ENCODE data around the gene COL15A1.
"Not testable (repeated sequence)": the region's sequence is repeated elsewhere in the genome, so short reads cannot be mapped to it uniquely, and the experiment has no call there.

The COL15A1 gene

DNA sequence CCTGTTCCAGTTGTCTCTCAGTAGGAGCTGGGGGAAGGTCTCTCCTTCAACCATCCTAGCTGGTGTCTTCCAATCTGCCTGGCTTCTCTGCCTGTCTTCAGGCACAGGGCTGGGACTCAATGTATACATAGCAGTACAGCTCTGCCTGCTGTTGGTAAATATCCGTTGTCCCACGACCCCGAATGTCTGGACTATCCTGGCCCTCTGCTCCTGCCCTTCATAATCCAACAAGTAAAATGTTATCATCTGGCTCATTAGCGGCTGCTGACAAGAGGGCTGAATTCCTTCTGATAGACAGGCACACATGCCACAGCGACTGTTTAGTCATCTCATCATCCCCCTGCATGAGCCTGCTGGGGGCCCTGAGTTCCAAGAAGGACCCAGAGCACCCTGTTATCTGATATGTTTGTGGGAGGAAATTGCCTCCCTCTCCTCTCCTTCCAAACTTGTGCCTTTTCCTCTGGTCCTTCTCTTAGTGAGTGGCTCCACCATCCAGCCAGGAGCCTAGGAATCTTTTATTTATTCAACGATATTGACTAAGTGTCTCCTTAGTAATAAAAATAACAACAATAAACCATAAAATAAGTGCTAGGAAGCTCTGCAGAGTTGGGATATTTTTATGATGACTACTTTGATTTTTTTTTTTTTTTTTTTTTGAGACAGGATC is 131.7 kb downstream of the COL15A1 start:
- in situ Hi-C loops (cut with HindIII; ENCODE audit: low pct_ligation_motif_present, low pct_unique_long_range_greater_than_20kb, low sequenced_read_pairs): no loop called here
- no peak for DNase-seq

DNA sequence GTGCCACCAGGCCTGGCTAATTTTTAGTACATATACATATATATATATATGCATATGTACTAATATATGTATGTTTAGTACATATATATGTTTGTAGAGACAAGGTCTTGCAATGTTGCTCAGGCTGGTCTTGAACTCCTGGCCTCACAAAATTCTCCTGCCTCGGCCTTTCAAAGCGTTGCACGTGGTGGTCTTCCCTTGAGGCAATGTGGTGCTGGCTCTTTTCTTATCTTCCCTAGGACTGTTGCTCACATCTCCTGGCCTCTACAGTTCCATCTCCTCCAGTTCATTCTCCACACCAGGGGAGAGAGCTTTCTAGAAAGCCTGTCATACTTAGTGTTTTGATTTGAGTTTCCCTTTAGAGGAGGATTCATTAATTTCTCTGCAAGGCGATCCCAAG is 132.3 kb downstream of the COL15A1 start:
- no peak for DNase-seq
- in situ Hi-C loops (cut with HindIII; ENCODE audit: low pct_ligation_motif_present, low pct_unique_long_range_greater_than_20kb, low sequenced_read_pairs): no loop called here

- no peak for DNase-seq
- in situ Hi-C loops (cut with HindIII; ENCODE audit: low pct_ligation_motif_present, low pct_unique_long_range_greater_than_20kb, low sequenced_read_pairs): no loop called here
Measured at GRCh38 chr9:99076483-99077171, 132.9 kb downstream of the COL15A1 start.

DNA sequence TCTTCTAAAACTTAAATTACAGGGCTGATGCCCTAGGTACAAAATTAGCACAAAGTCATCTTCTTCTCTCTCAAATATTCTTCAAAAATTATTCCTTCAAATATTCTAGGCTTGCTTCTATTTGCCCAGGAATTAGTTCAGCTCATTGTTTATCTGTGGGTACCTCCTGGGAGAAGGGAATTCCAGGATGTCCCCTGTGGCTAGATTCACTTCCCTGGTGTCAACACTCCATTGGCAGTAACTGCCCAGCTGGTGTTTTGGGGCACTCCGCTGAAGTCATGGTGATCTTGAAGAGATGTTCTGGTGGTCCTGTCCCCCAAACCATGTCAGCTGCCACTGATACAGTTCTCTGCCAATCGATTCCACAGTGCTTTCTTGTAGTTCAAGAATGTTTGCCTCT is 135.0 kb downstream of the COL15A1 start:
- DNase-seq: no peak
- in situ Hi-C loops (cut with HindIII; ENCODE audit: low pct_ligation_motif_present, low pct_unique_long_range_greater_than_20kb, low sequenced_read_pairs): no loop called here

DNA sequence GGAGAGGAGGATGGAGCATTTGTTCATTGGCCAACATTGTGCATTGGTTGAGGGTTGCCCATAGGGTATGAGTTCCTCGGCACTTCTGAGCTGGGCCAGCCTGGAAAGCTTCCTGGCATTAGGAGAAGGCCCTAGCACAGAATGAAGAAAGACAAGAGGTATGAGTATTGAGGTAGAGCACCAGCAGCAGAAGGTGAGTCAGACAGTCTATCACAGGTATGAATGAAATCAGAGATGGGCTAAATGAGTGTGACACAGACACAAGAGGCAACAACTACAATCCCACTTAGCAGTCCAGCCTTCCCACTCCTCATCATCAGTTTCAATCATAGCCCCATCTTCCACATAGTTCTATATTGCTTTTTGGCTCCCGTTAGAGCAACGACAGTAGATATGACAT is 135.8 kb downstream of the COL15A1 start:
- in situ Hi-C loops (cut with HindIII; ENCODE audit: low pct_ligation_motif_present, low pct_unique_long_range_greater_than_20kb, low sequenced_read_pairs): no loop called here

DNA sequence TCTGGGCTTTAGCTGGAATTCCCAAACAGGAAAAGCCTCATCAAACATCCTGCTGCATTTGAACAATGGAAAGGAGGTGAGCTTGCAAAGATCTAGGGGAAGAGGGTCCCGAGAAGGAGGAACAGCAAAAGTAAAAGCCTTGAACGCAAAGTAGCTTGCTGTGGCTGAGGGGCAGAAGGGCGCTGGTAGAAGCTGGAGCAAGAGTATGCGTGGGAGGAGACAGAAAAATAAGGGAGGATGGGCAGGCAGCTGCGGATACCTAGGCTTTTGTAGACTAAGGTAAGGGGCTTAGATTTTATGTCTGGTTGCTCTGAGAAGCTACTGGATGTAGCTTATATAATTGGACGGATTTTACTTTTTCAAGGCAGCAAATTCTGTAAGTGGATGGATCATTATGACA is 139.3 kb downstream of the COL15A1 start:
- in situ Hi-C loops (cut with HindIII; ENCODE audit: low pct_ligation_motif_present, low pct_unique_long_range_greater_than_20kb, low sequenced_read_pairs): no loop called here
- no peak for DNase-seq

More for the DNA sequence above, 135.8 kb downstream of the COL15A1 start:
- DNase-seq: no peak

GRCh38 chr9:99085949-99086948 is 142.5 kb downstream of the COL15A1 start:
- in situ Hi-C loops (cut with HindIII; ENCODE audit: low pct_ligation_motif_present, low pct_unique_long_range_greater_than_20kb, low sequenced_read_pairs): no loop called here
- no peak for DNase-seq

DNA sequence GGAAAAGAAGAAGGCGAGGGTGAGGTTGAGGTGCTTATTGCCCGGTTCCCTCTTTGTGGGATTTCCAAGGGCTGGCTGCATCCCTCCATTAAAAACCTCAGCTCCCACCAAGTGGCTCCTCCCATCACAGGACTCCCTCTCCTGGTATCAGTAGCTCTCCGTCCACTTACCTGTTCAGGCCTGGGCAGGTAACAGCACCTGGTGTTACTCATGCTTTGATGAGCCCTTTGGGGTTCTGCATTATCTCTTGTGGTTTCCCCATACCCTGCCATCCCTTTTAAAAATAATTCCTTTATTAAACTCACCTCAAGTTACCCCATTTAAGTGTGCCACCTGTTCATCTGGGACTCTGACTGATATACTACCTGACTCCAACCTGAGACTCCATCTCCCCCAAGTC is 143.8 kb downstream of the COL15A1 start:
- no peak for DNase-seq
- in situ Hi-C loops (cut with HindIII; ENCODE audit: low pct_ligation_motif_present, low pct_unique_long_range_greater_than_20kb, low sequenced_read_pairs): no loop called here

- in situ Hi-C loops (cut with HindIII; ENCODE audit: low pct_ligation_motif_present, low pct_unique_long_range_greater_than_20kb, low sequenced_read_pairs): no loop called here
- no peak for DNase-seq
Measured at GRCh38 chr9:99090336-99091130, 146.8 kb downstream of the COL15A1 start.

- no peak for DNase-seq
- in situ Hi-C loops (cut with HindIII; ENCODE audit: low pct_ligation_motif_present, low pct_unique_long_range_greater_than_20kb, low sequenced_read_pairs): no loop called here
Measured at GRCh38 chr9:99092643-99093491, 149.2 kb downstream of the COL15A1 start.

DNA sequence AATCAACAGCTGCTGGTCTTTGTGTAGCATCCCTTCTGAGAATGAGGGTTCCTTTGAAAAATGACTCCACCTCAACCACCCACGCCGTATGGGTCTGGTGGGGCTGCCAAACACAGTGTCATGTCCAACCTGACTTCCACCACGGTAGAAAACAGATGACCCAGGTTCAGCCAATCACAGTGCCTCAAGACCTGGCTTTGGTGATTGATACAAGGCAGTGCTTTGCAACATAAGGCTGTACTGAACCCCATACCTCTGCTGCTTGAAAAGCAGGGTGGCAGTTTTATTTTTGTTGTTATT is 149.7 kb downstream of the COL15A1 start:
- in situ Hi-C loops (cut with HindIII; ENCODE audit: low pct_ligation_motif_present, low pct_unique_long_range_greater_than_20kb, low sequenced_read_pairs): no loop called here
- DNase-seq: no peak

GRCh38 chr9:99095565-99095964 is 151.9 kb downstream of the COL15A1 start:
- DNase-seq: no peak
- in situ Hi-C loops (cut with HindIII; ENCODE audit: low pct_ligation_motif_present, low pct_unique_long_range_greater_than_20kb, low sequenced_read_pairs): no loop called here

GRCh38 chr9:99096409-99096808 is 152.7 kb downstream of the COL15A1 start:
- in situ Hi-C loops (cut with HindIII; ENCODE audit: low pct_ligation_motif_present, low pct_unique_long_range_greater_than_20kb, low sequenced_read_pairs): no loop called here
- DNase-seq: no peak

DNA sequence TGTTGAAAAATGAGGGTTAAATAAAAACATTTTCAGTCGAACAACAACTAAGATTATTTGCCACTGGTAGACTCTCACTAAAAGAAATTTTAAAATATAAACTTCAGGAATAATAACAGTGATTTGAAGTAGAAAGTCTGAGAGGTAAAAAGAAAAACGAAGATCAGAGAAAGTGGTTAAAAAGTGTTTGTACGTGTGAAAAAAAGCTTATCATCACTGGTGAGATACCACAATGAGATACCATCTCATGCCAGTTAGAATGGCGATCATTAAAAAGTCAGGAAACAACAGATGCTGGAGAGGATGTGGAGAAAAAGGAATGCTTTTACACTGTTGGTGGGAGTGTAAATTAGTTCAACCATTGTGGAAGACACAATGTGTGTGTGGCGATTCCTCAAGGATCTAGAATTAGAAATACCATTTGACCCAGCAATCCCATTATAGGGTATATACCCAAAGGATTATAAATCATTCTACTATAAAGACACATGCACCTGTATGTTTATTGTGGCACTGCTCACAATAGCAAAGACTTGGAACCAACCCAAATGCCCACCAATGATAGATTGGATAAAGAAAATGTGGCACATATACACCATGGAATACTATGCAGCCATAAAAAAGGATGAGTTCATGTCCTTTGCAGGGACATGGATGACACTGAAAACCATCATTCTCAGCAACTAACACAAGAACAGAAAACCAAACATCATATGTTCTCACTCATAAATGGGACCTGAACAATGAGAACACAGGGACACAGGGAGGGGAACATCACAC is 156.3 kb downstream of the COL15A1 start:
- DNase-seq; in situ Hi-C loops (cut with HindIII; ENCODE audit: low pct_ligation_motif_present, low pct_unique_long_range_greater_than_20kb, low sequenced_read_pairs): not testable (repeated sequence)

GRCh38 chr9:99101271-99101670 is 157.6 kb downstream of the COL15A1 start:
- in situ Hi-C loops (cut with HindIII; ENCODE audit: low pct_ligation_motif_present, low pct_unique_long_range_greater_than_20kb, low sequenced_read_pairs): no loop called here
- DNase-seq: no peak

- DNase-seq: no peak
- in situ Hi-C loops (cut with HindIII; ENCODE audit: low pct_ligation_motif_present, low pct_unique_long_range_greater_than_20kb, low sequenced_read_pairs): no loop called here
Measured at GRCh38 chr9:99101812-99102211, 158.1 kb downstream of the COL15A1 start.
